ENCODE measurements around the gene PHEX.

DNA sequence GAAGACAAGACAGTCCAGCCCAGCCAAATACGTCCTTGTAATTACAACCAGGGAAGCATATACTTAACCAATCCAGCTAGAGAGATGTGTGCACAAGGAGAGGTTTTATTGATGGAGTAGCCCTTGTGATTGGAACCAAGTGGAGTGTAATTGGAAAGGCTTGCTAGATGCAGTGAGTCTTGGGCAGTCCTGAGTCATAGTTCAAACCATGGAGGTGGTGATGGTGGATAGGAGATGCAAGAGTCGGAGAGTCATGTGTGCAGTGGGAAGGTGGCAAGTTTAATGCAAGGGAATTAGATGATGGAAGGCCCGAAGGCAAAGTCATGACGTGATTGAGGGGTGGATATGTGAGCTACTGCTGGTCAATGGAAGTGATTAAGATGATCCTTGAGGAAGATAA is 63.7 kb downstream of the PHEX start:
- TF ChIP-seq, protein P1, sequence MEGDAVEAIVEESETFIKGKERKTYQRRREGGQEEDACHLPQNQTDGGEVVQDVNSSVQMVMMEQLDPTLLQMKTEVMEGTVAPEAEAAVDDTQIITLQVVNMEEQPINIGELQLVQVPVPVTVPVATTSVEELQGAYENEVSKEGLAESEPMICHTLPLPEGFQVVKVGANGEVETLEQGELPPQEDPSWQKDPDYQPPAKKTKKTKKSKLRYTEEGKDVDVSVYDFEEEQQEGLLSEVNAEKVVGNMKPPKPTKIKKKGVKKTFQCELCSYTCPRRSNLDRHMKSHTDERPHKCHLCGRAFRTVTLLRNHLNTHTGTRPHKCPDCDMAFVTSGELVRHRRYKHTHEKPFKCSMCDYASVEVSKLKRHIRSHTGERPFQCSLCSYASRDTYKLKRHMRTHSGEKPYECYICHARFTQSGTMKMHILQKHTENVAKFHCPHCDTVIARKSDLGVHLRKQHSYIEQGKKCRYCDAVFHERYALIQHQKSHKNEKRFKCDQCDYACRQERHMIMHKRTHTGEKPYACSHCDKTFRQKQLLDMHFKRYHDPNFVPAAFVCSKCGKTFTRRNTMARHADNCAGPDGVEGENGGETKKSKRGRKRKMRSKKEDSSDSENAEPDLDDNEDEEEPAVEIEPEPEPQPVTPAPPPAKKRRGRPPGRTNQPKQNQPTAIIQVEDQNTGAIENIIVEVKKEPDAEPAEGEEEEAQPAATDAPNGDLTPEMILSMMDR (IDR thresholded peaks at IDR 0.05) = no peak
- TF ChIP-seq, protein P2, sequence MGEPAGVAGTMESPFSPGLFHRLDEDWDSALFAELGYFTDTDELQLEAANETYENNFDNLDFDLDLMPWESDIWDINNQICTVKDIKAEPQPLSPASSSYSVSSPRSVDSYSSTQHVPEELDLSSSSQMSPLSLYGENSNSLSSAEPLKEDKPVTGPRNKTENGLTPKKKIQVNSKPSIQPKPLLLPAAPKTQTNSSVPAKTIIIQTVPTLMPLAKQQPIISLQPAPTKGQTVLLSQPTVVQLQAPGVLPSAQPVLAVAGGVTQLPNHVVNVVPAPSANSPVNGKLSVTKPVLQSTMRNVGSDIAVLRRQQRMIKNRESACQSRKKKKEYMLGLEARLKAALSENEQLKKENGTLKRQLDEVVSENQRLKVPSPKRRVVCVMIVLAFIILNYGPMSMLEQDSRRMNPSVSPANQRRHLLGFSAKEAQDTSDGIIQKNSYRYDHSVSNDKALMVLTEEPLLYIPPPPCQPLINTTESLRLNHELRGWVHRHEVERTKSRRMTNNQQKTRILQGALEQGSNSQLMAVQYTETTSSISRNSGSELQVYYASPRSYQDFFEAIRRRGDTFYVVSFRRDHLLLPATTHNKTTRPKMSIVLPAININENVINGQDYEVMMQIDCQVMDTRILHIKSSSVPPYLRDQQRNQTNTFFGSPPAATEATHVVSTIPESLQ (CRISPR knock-in tag; IDR thresholded peaks at IDR 0.05) = no peak
- TF ChIP-seq, protein P3, sequence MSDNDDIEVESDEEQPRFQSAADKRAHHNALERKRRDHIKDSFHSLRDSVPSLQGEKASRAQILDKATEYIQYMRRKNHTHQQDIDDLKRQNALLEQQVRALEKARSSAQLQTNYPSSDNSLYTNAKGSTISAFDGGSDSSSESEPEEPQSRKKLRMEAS (CRISPR knock-in tag; IDR thresholded peaks at IDR 0.05) = no peak
- TF ChIP-seq, protein P4, sequence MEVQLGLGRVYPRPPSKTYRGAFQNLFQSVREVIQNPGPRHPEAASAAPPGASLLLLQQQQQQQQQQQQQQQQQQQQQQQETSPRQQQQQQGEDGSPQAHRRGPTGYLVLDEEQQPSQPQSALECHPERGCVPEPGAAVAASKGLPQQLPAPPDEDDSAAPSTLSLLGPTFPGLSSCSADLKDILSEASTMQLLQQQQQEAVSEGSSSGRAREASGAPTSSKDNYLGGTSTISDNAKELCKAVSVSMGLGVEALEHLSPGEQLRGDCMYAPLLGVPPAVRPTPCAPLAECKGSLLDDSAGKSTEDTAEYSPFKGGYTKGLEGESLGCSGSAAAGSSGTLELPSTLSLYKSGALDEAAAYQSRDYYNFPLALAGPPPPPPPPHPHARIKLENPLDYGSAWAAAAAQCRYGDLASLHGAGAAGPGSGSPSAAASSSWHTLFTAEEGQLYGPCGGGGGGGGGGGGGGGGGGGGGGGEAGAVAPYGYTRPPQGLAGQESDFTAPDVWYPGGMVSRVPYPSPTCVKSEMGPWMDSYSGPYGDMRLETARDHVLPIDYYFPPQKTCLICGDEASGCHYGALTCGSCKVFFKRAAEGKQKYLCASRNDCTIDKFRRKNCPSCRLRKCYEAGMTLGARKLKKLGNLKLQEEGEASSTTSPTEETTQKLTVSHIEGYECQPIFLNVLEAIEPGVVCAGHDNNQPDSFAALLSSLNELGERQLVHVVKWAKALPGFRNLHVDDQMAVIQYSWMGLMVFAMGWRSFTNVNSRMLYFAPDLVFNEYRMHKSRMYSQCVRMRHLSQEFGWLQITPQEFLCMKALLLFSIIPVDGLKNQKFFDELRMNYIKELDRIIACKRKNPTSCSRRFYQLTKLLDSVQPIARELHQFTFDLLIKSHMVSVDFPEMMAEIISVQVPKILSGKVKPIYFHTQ (CRISPR knock-in tag; IDR thresholded peaks at IDR 0.05) = no peak
- no peak for TF ChIP-seq NR2C2 (CRISPR knock-in tag; IDR thresholded peaks at IDR 0.05)
- TF ChIP-seq TP53 (CRISPR knock-in tag; IDR thresholded peaks at IDR 0.05) = no peak
- TF ChIP-seq, protein P5, sequence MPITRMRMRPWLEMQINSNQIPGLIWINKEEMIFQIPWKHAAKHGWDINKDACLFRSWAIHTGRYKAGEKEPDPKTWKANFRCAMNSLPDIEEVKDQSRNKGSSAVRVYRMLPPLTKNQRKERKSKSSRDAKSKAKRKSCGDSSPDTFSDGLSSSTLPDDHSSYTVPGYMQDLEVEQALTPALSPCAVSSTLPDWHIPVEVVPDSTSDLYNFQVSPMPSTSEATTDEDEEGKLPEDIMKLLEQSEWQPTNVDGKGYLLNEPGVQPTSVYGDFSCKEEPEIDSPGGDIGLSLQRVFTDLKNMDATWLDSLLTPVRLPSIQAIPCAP (CRISPR knock-in tag; IDR thresholded peaks at IDR 0.05) = no peak
- TF ChIP-seq, protein P6, sequence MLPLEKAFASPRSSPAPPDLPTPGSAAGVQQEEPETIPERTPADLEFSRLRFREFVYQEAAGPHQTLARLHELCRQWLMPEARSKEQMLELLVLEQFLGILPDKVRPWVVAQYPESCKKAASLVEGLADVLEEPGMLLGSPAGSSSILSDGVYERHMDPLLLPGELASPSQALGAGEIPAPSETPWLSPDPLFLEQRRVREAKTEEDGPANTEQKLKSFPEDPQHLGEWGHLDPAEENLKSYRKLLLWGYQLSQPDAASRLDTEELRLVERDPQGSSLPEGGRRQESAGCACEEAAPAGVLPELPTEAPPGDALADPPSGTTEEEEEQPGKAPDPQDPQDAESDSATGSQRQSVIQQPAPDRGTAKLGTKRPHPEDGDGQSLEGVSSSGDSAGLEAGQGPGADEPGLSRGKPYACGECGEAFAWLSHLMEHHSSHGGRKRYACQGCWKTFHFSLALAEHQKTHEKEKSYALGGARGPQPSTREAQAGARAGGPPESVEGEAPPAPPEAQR (CRISPR knock-in tag; IDR thresholded peaks at IDR 0.05) = no peak
- TF ChIP-seq PRRX2 (CRISPR knock-in tag; IDR thresholded peaks at IDR 0.05) = no peak
- no peak for TF ChIP-seq ESRRA (CRISPR knock-in tag; IDR thresholded peaks at IDR 0.05; ENCODE audit: borderline replicate concordance)
- no peak for TF ChIP-seq CREM (CRISPR knock-in tag; IDR thresholded peaks at IDR 0.05)
- TF ChIP-seq ZNF121 (CRISPR knock-in tag; IDR thresholded peaks at IDR 0.05) = no peak
